Omental fat pad (tissue), 4 donors: ENCODE measurements around the gene NRXN2. TPM values are rescaled to one million over a fixed set of nuclear protein-coding genes. Genes with fewer than 3 reads are reported as not detected.

ENCODE experiments used
- ATAC-seq: fragments of 150-250 bp; one replicate; pipeline ENCODE4 v1.9.1; 2016; ENCODE audit warnings: mild to moderate bottlenecking, moderate library complexity; ENCODE audit not compliant: low FRiP score
- DNase-seq: peaks from one replicate; pipeline ENCODE4 v3.0.0-alpha.2; 2019; ENCODE audit warnings: low spot score
- CTCF ChIP-seq, 3 donors: fragments of 450-650 bp; IDR thresholded peaks; one replicate each; pipeline ENCODE4 v1.5.1; 2016 to 2017; ENCODE audit warnings: antibody characterized with exemption in 3 of 3, mild to moderate bottlenecking in 3 of 3, moderate library complexity in 2 of 3
- total RNA-seq, 4 donors: library from RNA; depleted of rRNA; stranded (reverse); fragments of >200 nt; gene quantifications; one replicate each; pipeline ENCODE4 v1.1.0, GENCODE V29; 2016

NRXN2 gene
- total RNA-seq, 4 donors from 2014 or later: 1.5 to 6.3 (median 3.4) TPM

- ATAC-seq (no peak), DNase-seq (no peak)
- no peak for TF ChIP-seq CTCF (IDR thresholded peaks at IDR 0.05)
These were observed 164.8 kb downstream of the NRXN2 start for GRCh38 chr11:64558065-64558745.

- ATAC-seq (no peak), DNase-seq (no peak)
- no peak for TF ChIP-seq CTCF (IDR thresholded peaks at IDR 0.05)
These were observed 166.2 kb downstream of the NRXN2 start for GRCh38 chr11:64556721-64557250.

Other genes with a start within 250 kb of the NRXN2 start
- gene SLC22A11, start 167.3 kb downstream of the NRXN2 start, total RNA-seq: not detected
- gene SLC22A12, start 132.0 kb downstream of the NRXN2 start, total RNA-seq: under 1 TPM in 1 of 4 donors, not detected in 3; 0.56 TPM
- 10 to 100 TPM in 3 of 4 donors, 1 to 10 TPM in 1; 9.3 to 53.1 (median 14.0) TPM for gene RASGRP2, start 20.9 kb upstream of the NRXN2 start, total RNA-seq
- 10 to 100 TPM in 2 of 4 donors, 1 to 10 TPM in 2; 2.1 to 25.9 (median 12.2) TPM for gene PYGM, start 36.8 kb upstream of the NRXN2 start, total RNA-seq
- gene SF1, start 55.3 kb upstream of the NRXN2 start, total RNA-seq: 100 to 1,000 TPM; 209 to 411 (median 320) TPM
- gene MAP4K2, start 80.0 kb upstream of the NRXN2 start, total RNA-seq: 10 to 100 TPM in 3 of 4 donors, 1 to 10 TPM in 1; 8.5 to 33.3 (median 17.7) TPM
- 10 to 100 TPM in 3 of 4 donors, 1 to 10 TPM in 1; 7.3 to 20.2 (median 12.2) TPM for gene MEN1, start 87.4 kb upstream of the NRXN2 start, total RNA-seq
- under 1 TPM; 0.19 to 0.48 (median 0.42) TPM for gene CDC42BPG, start 121.5 kb upstream of the NRXN2 start, total RNA-seq
- gene EHD1, start 155.4 kb upstream of the NRXN2 start, total RNA-seq: 100 to 1,000 TPM in 2 of 4 donors, 10 to 100 TPM in 2; 66.4 to 226 (median 94.8) TPM
- 10 to 100 TPM; 20.3 to 34.8 (median 22.2) TPM for gene ATG2A, start 194.0 kb upstream of the NRXN2 start, total RNA-seq
- gene PPP2R5B, start 201.5 kb upstream of the NRXN2 start, total RNA-seq: 10 to 100 TPM in 3 of 4 donors, 1 to 10 TPM in 1; 7.8 to 20.3 (median 12.4) TPM
- gene GPHA2, start 212.7 kb upstream of the NRXN2 start, total RNA-seq: not detected
- gene MAJIN, start 248.9 kb upstream of the NRXN2 start, total RNA-seq: not detected